ENCODE data around the gene GRAPL.
A peak's percentile ranks its signal among the peaks of the same experiment; 100 is the strongest.
"Not testable (repeated sequence)": the region's sequence is repeated elsewhere in the genome, so short reads cannot be mapped to it uniquely, and the experiment has no call there.

GRAPL gene

DNA sequence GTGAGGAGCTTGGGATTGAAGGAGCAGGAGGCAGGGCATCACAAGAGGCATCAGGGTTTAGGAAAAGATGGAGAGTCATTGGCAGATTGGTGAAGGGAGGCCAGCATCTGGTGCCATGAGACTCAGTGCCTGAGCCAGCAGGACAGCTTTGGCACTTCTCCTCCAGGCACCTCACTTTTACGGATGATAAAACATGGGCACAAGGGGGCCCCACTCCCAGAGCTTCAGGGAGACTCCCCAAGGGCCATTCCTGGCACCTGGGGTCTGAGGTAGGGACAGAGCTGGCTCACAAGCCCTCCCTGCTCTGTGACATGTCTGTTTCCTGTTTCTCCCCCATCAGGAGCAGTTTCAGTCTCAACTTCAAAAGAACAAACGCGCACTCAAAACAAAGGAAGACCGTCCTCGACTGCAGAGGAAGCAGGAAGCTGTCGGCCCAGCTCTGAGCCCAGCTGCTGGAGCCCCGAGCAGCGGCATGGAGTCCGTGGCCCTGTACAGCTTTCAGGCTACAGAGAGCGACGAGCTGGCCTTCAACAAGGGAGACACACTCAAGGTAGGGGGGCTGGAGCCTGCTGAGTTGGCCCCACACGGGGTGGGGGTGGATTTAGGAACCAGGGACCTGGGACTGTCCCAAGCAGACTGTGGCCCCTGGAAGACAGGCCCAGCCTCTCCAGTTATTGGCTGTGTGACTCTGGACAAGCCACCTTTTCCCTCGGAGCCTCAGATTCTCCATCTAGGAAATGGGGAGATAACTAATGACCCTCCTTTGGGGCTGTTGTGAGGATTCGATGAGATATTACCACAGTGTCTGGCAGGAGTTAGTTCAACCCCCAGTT, at the start of gene GRAPL:
TSS of gene GRAPL (plus strand) at position 442 of the 833 bp plus-strand sequence. CDS start at position 473, 31 bp downstream.
- DNase-seq (ENCODE audit: low spot score), result not testable (repeated sequence)

DNA sequence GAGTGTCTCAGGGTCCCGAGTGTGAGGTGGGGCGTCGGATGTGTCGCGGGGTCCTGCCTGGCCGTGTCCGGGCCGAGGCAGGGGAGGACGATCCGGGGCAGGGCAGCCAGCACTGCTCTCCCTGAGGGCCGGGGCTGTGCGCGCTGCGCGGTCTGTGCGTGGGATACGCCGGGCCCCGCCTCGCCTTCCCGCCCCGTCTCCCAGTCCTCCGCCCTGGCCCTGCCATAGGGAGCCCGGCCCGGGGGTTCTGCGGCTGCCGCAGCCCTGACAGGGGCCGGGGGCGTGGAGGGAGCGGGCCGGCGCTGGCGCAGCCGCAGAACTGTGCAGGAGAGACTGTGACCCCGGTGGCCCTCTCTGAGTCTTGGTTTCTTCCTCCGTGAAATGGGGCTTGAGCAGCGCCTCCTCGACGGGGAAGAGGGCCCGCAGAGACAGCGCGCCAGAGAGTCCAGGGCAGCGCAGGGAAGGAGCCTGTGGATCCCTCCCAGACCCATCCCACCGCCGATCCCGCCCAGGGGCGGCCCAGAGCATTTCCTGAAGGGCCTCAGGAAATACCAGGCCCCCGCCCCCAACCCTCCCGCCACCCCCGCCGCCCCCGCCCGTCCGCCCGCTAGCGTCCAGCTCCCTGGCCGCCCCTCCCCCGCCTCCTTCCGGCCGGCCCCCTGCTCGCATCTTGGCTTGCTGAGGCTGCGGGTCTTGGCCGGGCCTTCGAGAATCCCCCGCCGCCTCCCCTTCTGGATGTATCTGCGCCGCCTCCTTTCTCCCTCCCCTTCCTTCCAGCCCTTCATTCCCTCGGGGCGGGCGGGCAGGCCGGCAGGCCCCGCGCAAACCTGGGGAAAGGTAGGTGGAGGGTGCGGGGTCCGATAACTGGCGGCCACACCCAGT, 38.3 kb upstream of the GRAPL start:
- DNase-seq (ENCODE audit: low spot score), result not testable (repeated sequence)

DNA sequence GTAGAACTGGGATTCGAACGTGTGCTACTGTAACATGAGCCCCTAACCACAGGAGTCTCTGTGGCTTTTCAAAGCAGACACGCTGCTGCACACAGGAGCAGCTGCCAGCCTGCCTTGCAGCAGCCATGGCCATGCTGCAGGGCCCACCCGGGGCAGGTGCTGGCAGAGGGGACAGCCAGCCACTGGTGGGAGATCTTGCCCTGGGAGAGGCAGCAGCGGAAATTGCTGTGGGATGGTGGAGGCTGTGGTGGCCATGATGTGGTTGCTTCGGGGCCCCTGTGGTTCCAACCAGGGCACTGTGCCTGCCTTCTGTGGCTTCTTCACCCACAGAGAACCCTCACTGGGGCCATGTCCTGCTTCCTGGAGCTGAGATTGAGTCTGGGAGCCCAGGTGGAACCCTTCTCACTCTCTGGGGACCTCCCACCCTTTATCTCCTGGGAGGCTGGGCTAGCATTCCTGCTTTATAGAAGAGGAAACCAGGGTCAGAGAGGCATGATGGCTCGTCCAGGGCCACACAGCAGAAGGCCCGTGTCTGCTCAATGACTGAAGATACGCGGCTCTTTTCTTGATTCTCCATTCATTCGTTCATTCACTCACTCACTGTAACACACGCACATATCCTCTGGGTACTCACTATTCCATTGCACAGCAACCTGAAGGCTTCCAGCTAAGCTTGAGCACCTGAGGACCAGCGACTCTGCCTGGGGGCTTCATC, 37.2 kb upstream of the GRAPL start:
- not testable (repeated sequence) for DNase-seq (ENCODE audit: low spot score)

DNA sequence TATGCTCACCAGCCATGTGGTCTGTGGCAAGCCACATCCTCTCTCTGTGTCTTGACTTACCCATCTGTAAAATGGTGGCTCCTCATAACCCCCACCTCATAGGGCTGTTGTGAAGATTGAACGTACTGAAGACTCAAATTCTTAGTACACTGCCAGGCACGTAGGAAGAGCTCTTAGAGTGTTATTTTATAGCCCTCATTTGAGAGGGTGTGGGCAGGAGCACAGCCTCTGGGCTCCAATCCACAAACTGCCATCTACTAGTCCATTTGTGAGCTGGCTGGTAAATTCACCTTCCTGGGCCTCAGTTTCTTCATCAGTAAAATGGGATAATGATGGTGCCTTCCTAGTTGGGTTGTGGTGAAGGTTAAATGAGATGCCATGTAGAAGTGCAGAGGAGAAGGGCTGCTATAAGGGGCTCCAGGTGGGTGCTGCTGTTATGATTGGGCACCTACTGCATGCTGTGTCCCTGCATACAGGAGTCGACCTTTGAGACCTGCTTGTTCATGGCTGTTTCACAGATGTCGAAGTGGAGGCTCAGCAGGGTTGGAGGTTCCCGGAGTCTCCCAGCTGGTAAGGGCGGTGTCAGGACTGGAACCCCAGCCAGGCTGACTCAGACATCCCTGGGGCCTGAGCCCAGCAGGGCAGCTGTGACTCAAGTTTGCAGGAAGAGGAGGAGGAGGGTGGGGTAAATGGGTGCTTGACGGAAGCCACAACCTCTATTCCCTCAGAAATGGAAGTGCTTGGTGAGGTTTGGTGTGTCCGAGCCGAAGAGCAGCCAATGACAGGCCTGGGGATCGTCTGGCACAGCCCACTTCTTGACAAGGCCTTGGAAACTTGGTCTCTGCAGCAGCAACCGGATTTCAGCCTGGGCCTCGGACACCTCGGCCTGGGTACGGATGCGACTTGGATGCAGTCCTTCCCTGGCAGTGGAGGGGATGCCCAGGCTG, 34.4 kb upstream of the GRAPL start:
- DNase-seq (ENCODE audit: low spot score), result not testable (repeated sequence)

DNA sequence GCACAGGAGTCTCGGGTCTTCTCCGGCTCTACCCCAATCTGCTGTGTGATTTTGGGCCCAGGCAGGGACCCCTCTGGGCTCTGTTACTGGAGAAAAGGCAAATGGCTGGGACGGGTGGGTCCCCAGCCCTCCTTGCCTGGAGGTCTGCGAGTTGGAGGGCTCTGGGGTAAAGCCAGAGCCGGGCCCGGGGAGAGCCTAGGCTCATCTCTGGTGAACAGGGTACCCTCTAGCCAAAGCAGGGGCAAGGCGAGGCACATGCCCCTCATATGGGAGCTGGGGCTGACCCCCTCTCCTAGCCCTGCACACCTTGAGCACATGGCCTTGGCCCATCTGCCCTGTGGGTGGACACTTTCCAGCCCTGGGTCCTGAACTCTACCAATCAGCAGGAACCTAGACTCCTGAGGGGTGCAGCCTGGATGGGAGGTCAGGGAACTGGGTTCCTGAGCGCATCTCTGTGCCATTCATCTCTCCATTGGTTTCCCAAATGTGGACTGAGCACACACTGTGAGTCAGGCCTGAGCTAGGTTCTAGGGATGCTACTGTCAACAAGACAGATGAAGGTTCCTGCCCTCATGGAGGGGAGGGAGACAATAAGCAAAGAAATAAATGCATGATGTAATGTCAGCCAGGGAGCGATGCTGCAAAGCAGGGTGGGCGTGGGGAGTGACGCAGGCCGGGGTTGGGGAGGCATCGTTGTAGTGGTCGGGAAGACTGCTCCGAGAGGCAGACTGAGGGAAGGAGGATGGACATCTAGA, 33.5 kb upstream of the GRAPL start:
- DNase-seq (ENCODE audit: low spot score), result not testable (repeated sequence)

DNA sequence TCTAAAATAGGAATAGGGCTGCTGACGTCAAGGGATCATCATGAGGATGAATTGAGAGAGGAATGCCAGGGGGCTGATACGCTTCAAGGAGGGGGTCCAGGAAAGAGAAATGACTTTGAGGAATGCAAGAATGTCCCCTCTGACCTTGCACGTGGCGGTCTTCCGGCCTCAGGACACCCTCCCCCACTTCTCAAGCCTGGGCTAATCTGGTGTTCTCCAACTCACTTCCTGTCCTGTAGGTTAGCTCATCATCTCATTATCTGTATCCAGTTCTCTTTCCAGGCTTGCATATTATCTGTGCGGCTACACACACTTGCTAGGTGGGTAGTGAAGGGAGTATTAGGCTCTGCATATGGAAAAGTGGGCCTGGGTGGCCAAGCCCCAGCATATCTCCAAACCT, 18.9 kb upstream of the GRAPL start:
- DNase-seq (ENCODE audit: low spot score), result not testable (repeated sequence)

DNA sequence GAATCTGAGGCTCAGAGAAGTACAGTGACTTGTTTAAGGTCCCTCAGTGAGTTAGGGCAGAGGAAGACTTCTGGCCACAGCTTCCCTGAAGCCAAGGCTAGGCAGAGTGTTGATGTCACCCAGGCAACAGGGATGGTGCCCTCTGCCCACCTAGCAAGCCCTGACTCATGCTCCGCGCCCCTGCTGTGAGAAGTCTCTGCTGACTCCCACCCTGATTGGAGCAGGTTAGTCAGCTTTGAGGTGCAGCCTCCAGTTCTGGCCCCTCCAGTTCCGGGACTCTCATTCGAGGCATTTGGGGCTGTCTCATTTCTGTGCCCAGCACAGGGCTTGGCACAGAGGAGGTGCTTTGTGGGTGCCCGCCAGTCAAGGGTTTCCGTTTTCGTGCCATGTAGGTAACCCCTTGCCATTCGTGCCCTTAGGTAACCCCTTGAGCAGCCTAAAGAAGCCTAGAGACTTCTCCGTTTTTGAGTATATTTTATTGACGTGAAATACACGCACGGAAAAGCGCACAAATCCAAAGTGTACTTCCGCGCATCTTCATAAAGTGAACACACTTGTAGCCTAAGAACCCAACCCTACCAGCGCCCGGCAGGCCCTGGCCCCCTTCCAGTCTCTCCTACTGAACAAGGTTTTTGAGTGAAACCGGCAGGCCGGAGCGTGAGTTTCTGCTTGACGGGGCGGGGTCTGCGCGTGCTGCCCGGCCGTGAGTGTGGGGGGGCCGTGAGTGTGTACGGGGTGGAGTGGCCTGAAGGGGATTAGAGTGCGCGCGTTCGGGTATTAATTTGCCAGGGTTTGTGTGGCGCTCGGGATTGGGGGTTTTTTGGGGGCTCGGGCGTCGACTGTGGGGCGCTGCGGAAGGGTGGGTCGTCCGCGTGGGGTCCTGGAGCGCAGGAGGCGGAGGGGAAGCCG, 16.9 kb upstream of the GRAPL start:
- DNase-seq (ENCODE audit: low spot score), result not testable (repeated sequence)

DNA sequence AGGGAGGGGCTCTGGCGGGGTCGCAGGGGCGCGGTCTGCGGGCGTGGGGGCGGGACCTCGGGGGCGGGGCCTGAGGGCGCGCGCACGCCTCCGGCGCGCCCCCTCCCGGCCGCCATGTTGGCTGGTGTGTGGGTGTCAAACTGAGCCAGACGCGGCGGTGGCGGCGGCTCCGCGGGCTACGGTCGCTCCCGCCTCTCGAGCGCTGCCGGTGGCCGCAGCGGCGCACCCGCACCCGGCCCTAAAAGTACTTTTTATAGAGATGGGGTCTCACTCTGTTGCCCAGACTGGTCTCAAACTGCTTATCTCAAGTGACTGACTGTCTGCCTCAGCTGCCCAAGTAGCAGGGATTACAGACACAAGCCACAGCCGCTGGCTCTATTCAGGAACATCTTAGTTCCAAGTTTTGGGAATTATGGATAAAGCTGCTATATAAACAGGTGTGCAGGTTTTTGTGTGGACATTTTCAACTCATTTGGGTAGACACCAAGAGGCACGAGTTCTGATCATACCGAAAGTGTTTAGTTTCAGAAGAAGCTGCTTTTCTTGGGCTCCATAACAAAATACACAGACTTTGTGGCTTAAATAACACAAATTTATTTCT, 16.2 kb upstream of the GRAPL start:
- peak; percentile 66 for DNase-seq (ENCODE audit: low spot score)

DNA sequence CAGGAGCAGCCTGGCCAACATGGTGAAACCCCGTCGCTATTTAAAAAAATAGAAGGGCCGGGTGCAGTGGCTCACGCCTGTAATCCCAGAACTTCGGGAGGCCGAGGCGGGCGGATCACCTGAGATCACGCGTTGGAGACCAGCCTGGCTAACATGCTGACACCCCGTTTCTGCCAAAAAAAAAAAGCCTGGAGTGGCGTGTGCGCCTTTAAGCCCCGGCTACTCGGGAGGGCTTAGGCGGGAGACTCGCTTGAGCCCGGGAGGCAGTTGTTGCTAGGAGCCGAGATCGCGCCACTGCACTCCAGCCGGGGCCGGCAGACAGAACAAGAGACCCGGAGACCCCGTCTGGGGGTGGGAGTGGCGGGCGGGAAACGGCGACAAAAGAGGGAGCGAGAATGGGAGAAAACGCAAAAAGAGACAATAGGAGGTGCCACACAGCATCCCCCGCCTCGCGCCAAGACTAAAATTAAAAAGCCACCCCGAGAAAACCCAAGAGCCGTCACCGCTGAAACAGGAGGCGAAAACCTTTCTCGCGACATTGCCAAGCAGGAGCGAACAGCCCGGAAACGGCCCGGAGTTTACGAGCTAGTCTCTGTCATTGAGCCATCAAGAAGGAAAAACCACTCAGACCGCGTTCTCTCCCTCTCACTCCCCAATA, 15.5 kb upstream of the GRAPL start:
- DNase-seq (ENCODE audit: low spot score), result peak; percentile 15

DNA sequence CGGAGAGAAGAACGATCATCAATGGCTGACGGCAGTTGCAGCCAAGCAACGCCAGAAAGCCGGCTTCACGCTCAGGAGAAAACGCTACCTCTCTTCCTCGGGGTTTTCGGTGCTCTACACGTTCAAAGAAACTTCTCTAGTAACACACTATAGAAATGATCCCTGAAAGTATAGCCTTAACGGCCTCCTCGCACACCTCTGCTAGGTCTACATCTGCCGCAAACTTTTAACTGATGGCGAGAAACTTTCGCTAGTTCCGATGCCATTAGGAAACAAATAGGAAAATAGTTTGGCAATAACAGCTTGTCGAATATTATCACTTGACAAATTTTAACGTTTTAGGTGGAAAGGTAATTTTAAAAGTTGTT, 14.9 kb upstream of the GRAPL start:
- not testable (repeated sequence) for DNase-seq (ENCODE audit: low spot score)

DNA sequence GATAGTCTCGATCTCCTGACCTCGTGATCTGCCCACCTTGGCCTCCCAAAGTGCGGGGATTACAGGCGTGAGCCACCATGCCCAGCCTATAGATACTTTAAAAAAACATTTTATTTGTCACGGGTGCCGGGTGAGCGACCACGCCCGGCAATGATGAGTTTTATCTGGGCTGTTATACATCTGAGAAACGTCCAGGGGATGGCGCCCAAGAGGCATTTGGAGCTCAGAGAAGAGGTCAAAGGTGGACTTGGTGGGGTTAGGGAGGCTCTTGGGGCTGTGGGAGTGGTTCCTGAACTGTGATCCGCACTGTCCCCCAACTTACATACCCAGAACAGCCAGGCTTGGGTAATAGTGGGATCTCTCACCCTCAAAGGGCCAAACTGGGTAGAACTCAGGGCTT, 8.7 kb upstream of the GRAPL start:
- DNase-seq (ENCODE audit: low spot score), result not testable (repeated sequence)

DNA sequence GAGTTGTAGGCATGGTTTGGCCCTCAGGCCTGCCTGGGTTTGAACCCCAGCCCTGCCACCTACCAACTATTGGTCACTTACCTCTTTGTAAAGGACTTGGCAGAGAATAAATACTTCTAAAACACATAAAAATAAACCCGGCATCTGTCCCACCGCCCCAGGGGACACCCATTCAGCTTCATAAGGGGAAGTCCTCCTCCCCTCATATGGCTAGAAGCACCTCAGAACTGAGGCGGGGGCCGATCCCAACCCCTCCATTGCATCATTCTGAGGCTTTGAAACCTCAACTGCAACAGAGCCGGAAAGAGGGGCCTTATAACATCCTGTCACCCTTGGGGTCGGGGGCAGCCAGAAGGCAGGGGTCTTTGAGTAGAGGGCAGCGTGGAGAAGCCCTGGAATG, 2.1 kb upstream of the GRAPL start:
- not testable (repeated sequence) for DNase-seq (ENCODE audit: low spot score)

DNA sequence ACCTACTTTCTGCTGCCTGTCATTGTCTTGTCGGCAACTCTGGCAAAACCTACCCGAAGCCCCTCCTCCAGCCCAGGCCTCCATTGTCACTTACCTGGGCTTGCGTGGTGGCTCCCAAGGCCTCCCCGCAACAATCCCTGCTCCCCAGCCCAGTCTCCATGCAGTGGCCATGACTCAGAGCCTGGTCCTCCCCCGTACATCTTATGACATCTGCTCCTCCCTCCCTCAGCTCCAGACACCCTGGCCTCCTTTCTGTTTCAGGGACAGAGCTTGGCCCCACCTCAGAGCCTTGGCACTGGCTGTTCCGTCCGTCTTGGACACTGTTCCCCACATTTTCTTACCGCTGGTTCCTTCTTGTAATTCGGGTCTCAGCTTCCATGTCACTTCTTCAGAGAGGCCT, 2.1 kb downstream of the GRAPL start:
- not testable (repeated sequence) for DNase-seq (ENCODE audit: low spot score)

DNA sequence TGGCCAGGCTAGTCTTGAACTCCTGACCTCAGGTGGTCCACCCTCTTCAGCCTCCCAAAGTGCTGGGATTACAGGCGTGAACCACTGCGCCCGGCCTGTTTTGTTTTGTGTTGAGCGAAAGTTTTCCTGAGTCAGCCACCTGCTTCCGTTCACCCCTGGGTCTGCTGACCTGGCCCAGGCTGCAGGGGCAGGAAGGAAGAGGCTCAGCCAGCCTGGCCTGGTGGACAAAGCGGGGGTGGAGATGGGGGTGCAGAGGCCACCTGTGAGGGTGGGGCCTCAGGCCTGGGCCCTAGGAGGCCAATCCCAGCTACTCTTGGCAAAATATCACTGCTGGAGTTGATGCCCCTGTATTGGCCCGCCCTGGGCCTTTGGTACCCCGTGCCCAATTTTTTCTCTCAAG, 3.7 kb downstream of the GRAPL start:
- not testable (repeated sequence) for DNase-seq (ENCODE audit: low spot score)

DNA sequence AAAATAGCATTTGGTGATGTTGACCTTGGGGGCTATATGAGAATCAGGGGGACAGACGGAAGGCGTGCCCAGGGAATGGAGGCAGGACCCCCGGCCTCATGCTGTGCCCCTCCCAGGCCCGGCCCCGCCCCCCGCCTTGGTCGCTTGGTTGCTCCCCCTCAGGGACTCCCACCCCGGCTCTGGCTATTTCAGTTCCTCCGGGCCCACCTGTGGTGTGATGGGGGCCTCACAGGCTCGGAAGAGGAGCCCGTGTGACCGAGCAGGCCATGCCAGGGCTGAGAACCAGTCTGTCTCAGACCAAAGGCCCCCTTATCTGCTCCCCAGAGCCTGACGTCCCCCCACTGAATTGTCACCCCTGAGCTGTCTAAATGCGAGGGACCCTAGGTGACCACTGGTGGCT, 4.4 kb downstream of the GRAPL start:
- DNase-seq (ENCODE audit: low spot score), result not testable (repeated sequence)

DNA sequence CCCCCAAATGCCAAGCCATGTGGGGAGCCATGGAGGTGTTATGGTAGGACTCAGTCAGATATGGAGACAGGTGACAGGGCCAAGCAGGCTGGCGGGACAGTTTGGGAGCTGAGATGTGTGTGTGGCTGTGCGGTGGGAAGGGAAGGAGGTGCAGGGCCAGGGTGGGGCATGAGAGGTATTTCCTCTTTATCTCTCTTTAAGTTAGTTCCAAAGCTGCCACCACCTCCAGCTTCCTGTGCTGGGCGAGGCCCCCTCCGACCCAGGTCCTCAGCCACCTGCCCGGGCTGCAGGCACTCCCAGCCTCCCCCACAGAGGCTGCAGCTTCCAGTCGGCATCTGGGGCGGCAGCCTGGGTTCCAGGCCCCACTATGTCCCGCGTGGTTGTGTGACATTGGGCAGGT, 6.4 kb downstream of the GRAPL start:
- DNase-seq (ENCODE audit: low spot score), result not testable (repeated sequence)

DNA sequence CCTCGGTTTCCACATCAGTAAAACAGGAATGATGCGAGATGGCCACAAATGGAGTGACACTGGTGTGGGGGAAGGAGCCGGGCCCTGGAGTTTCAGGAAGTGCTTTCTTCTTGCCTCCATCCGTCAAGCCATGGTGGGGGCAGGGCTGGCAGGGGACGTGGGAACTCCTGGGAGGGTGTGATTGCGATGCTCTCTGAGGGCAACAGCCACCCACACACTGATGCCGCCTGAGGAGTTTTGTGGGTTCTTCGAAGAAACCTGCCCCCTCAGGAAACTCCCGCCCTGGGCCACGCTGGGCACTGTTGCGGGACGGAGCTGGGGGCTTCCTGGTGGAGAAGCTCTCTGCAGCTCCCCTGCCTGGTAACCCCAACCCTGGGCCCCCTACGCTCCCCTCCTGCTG, 8.0 kb downstream of the GRAPL start:
- DNase-seq (ENCODE audit: low spot score), result not testable (repeated sequence)

DNA sequence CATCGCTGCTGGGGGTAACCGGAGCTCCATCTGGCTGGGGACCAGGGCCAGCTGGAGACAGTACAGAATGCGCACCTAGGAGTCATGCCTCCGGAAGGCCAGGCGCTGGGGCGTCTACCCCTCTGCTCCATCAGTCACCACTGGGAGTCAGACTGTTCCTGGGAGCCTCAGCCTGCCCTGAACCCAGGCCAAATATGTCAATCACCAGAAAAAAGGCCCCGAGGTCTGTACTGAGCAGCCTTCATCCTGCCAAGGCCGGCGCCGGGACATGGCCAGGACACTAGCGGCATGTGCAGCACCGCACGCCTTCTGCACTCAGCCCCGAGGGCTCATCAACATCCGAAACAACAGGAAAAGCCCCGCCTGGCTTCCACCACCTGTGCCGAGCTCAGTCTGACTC, 8.7 kb downstream of the GRAPL start:
- DNase-seq (ENCODE audit: low spot score), result not testable (repeated sequence)
